Kidney glomerular epithelial cell (primary cell): ENCODE data around the gene CIRBP.
A peak's percentile ranks its signal among the peaks of the same experiment; 100 is the strongest.

Source experiments
- DNase-seq: peaks from one replicate; lab custom pipeline; 2025; lab: John Stamatoyannopoulos, UW

CIRBP gene

GRCh38 chr19:1230783-1231489 lies 38.2 kb upstream of the CIRBP start:
- DNase-seq = no peak

- no peak for DNase-seq
These were observed 37.1 kb upstream of the CIRBP start for GRCh38 chr19:1231729-1232637.

GRCh38 chr19:1232652-1233072 lies 36.5 kb upstream of the CIRBP start:
- DNase-seq = no peak

- DNase-seq = no peak
These were observed 35.9 kb upstream of the CIRBP start for GRCh38 chr19:1233115-1233667.

- DNase-seq = no peak
These were observed 34.8 kb upstream of the CIRBP start for GRCh38 chr19:1234051-1234954.

GRCh38 chr19:1234955-1235380 lies 34.2 kb upstream of the CIRBP start:
- no peak for DNase-seq

GRCh38 chr19:1235625-1236538 lies 33.2 kb upstream of the CIRBP start:
- DNase-seq = no peak

- no peak for DNase-seq
These were observed 32.6 kb upstream of the CIRBP start for GRCh38 chr19:1236576-1236975.

- no peak for DNase-seq
These were observed 32.0 kb upstream of the CIRBP start for GRCh38 chr19:1237027-1237659.

- DNase-seq = no peak
These were observed 31.3 kb upstream of the CIRBP start, which contains the start of gene CBARP for GRCh38 chr19:1237754-1238368. Gene CBARP, minus strand, starts transcription at chr19:1238005. Its CDS starts 1,905 bp downstream, at chr19:1236100.

- DNase-seq = no peak
These were observed 30.5 kb upstream of the CIRBP start for GRCh38 chr19:1238369-1239303.

- no peak for DNase-seq
These were observed 29.7 kb upstream of the CIRBP start for GRCh38 chr19:1239420-1239795.

- peak; percentile 49 for DNase-seq
These were observed 29.1 kb upstream of the CIRBP start for GRCh38 chr19:1239796-1240737.

GRCh38 chr19:1240925-1241324 lies 28.2 kb upstream of the CIRBP start:
- no peak for DNase-seq

GRCh38 chr19:1241417-1242095 lies 27.6 kb upstream of the CIRBP start, which contains the start of gene ATP5F1D:
Gene ATP5F1D, plus strand, starts transcription at chr19:1241751. Its CDS starts 100 bp downstream, at chr19:1241851.
- DNase-seq = peak; percentile 89
